WTC11 (cell line): ENCODE measurements around the gene TCF7. TPM values are rescaled to one million over a fixed set of nuclear protein-coding genes. Genes with fewer than 3 reads are reported as not detected.
A peak's percentile ranks its signal among the peaks of the same experiment; 100 is the strongest.

Experiments
- ATAC-seq: fragments of 200-7000 bp; cut with Tn5 transposase; 2 replicates; pipeline ENCODE4 v1.10.0; 2021; ENCODE audit warnings: mild to moderate bottlenecking, moderate library complexity
- CTCF ChIA-PET: fragments of 300-600 bp; sonication (Branson Sonifier 250); formaldehyde crosslinking; loops from one replicate; lab custom pipeline; 2021; ENCODE audit warnings: antibody characterized with exemption; lab: Charles Lee
- POLR2A ChIA-PET: fragments of 350-600 bp; sonication (Branson Sonifier 250); formaldehyde crosslinking; loops from one replicate; lab custom pipeline; 2021; ENCODE audit warnings: antibody characterized with exemption; lab: Charles Lee
- DNase-seq: peaks from one replicate; pipeline ENCODE4 v3.0.0; 2021; ENCODE audit warnings: low spot score
- H3K27ac Mint-ChIP-seq: 2 replicates; pipeline ENCODE4 v1.8.0; 2021; ENCODE audit warnings: mixed read lengths
- H3K27me3 Mint-ChIP-seq: 2 replicates; pipeline ENCODE4 v1.8.0; 2021; ENCODE audit warnings: low read depth, mild to moderate bottlenecking, moderate library complexity, mixed read lengths
- H3K36me3 Mint-ChIP-seq: 2 replicates; pipeline ENCODE4 v1.8.0; 2021; ENCODE audit warnings: mixed read lengths
- H3K4me1 Mint-ChIP-seq: 2 replicates; pipeline ENCODE4 v1.8.0; 2022; ENCODE audit warnings: mixed read lengths
- H3K4me3 Mint-ChIP-seq: 2 replicates; pipeline ENCODE4 v1.8.0; 2021; ENCODE audit warnings: mild to moderate bottlenecking, moderate library complexity, mixed read lengths
- H3K9me3 Mint-ChIP-seq: 2 replicates; pipeline ENCODE4 v1.8.0; 2021; ENCODE audit warnings: mixed read lengths
- AR ChIP-seq: fragments of 250-450 bp; sonication (Bioruptor Pico); IDR thresholded peaks from 2 replicates; pipeline ENCODE4 v1.9.0; 2021; ENCODE audit warnings: mild to moderate bottlenecking
- ATF1 ChIP-seq: sonication (generic); formaldehyde crosslinking; IDR thresholded peaks from 2 replicates; pipeline ENCODE4 v1.8.1; 2023; ENCODE audit warnings: mild to moderate bottlenecking, moderate library complexity, missing genetic modification reagents
- ATF2 ChIP-seq: sonication (generic); formaldehyde crosslinking; IDR thresholded peaks from 2 replicates; pipeline ENCODE4 v1.8.1; 2022; ENCODE audit warnings: low read depth, missing genetic modification reagents, borderline replicate concordance
- CDX4 ChIP-seq: fragments of 250-450 bp; sonication (Bioruptor Pico); IDR thresholded peaks from 2 replicates; pipeline ENCODE4 v1.9.0; 2021; ENCODE audit warnings: moderate library complexity, mild to moderate bottlenecking, inconsistent platforms, borderline replicate concordance
- FOXJ3 ChIP-seq: sonication (generic); formaldehyde crosslinking; IDR thresholded peaks from 2 replicates; pipeline ENCODE4 v1.9.0; 2021; ENCODE audit warnings: missing genetic modification reagents, mild to moderate bottlenecking, borderline replicate concordance
- FOXP4 ChIP-seq: sonication (generic); formaldehyde crosslinking; IDR thresholded peaks from 2 replicates; pipeline ENCODE4 v1.8.0; 2022; ENCODE audit warnings: mild to moderate bottlenecking, missing genetic modification reagents
- GABPB1 ChIP-seq: sonication (generic); formaldehyde crosslinking; IDR thresholded peaks from 2 replicates; pipeline ENCODE4 v1.8.1; 2023; ENCODE audit warnings: mild to moderate bottlenecking, missing genetic modification reagents
- GRHL2 ChIP-seq: fragments of 250-450 bp; sonication (Bioruptor Pico); IDR thresholded peaks from 2 replicates; pipeline ENCODE4 v1.8.0; 2022; ENCODE audit warnings: mild to moderate bottlenecking, moderate library complexity; ENCODE audit not compliant: insufficient replicate concordance, severe bottlenecking
- SMAD4 ChIP-seq: sonication (generic); formaldehyde crosslinking; IDR thresholded peaks from 2 replicates; pipeline ENCODE4 v1.8.0; 2022; ENCODE audit warnings: mild to moderate bottlenecking, missing genetic modification reagents
- ZNF232 ChIP-seq: sonication (generic); formaldehyde crosslinking; IDR thresholded peaks from 2 replicates; pipeline ENCODE4 v1.8.0; 2022; ENCODE audit warnings: mild to moderate bottlenecking, missing genetic modification reagents
- ZNF281 ChIP-seq: sonication (generic); formaldehyde crosslinking; IDR thresholded peaks from 2 replicates; pipeline ENCODE4 v1.8.0; 2023; ENCODE audit warnings: mild to moderate bottlenecking, missing genetic modification reagents
- ZNF317 ChIP-seq: sonication (generic); formaldehyde crosslinking; IDR thresholded peaks from 2 replicates; pipeline ENCODE4 v1.8.1; 2023; ENCODE audit warnings: low read depth, mild to moderate bottlenecking, moderate library complexity, missing genetic modification reagents, borderline replicate concordance
- ZNF416 ChIP-seq: fragments of 250-450 bp; sonication (Bioruptor Pico); IDR thresholded peaks from 2 replicates; pipeline ENCODE4 v1.9.0; 2021; ENCODE audit warnings: mild to moderate bottlenecking, inconsistent platforms
- ZNF423 ChIP-seq: fragments of 250-450 bp; sonication (Bioruptor Pico); IDR thresholded peaks from 2 replicates; pipeline ENCODE4 v2.1.2; 2022; ENCODE audit warnings: mild to moderate bottlenecking, moderate library complexity
- total RNA-seq: library from RNA; stranded (reverse); gene quantifications from 3 replicates; pipeline ENCODE4 v1.2.3, GENCODE V29; 2021

TCF7 gene
- total RNA-seq, 1 experiment from 2014 or later = 11.3 TPM

- no peak for DNase-seq
- ChIA-PET CTCF (interaction anchor here (1.1 to 5.1 kb wide), 2 partner anchors 105 to 110 kb away, joined by 3 to 46 read pairs; no protein-coding TSS in a partner anchor), POLR2A (no interaction called here)
- peaks cover 35% of the 10 kb centered on the region for H3K36me3 Mint-ChIP-seq
- no peak overlapping the region for H3K27ac Mint-ChIP-seq
- H3K9me3 Mint-ChIP-seq = no peaks in the 10 kb centered on the region
- H3K27me3 Mint-ChIP-seq = no peaks in the 10 kb centered on the region
- TF ChIP-seq ZNF317 (CRISPR knock-in tag) (no peak), ZNF281 (no peak), ZNF416 (CRISPR knock-in tag) (no peak)
- H3K4me3 Mint-ChIP-seq = no peak overlapping the region
- no peak for ATAC-seq
- no peaks in the 10 kb centered on the region for H3K4me1 Mint-ChIP-seq
These were observed 34.6 kb downstream of the TCF7 start for GRCh38 chr5:134148986-134149539.

- H3K36me3 Mint-ChIP-seq = peaks cover 30% of the 10 kb centered on the region
- H3K27ac Mint-ChIP-seq = 0 out of 2 replicates have a peak overlapping the region, but pooled peaks have one; percentile 14
- H3K4me3 Mint-ChIP-seq = no peak overlapping the region
These were observed 35.3 kb downstream of the TCF7 start for GRCh38 chr5:134149571-134150303.

GRCh38 chr5:134151723-134152122 lies 37.2 kb downstream of the TCF7 start:
- ATAC-seq = no peak
- CTCF ChIA-PET = interaction anchor here (1.9 to 3.5 kb wide), 2 partner anchors 11 to 112 kb away, joined by 9 to 16 read pairs; no protein-coding TSS in a partner anchor
- Mint-ChIP-seq H3K9me3 (no peaks in the 10 kb centered on the region), H3K4me3 (no peak overlapping the region), H3K36me3 (peaks cover 35% of the 10 kb centered on the region), H3K27ac (0 out of 2 replicates have a peak overlapping the region, but pooled peaks have one; percentile 38), H3K27me3 (no peaks in the 10 kb centered on the region), H3K4me1 (no peaks in the 10 kb centered on the region)
- no peak for DNase-seq
- POLR2A ChIA-PET = interaction anchor here (0.5 kb wide), 1 partner anchor 436 kb away, joined by 3 read pairs; no protein-coding TSS in a partner anchor
- TF ChIP-seq ZNF281 (no peak), ZNF232 (CRISPR knock-in tag) (no peak), ATF2 (CRISPR knock-in tag) (no peak), AR (no peak), GRHL2 (CRISPR knock-in tag) (no peak), CDX4 (CRISPR knock-in tag) (no peak), FOXJ3 (CRISPR knock-in tag) (no peak), ATF1 (CRISPR knock-in tag) (no peak), SMAD4 (CRISPR knock-in tag) (no peak), ZNF423 (CRISPR knock-in tag) (no peak)

More at GRCh38 chr5:134149571-134150303, 35.3 kb downstream of the TCF7 start:
- DNase-seq (no peak), ATAC-seq (no peak)
- POLR2A ChIA-PET = interaction anchor here (1.4 kb wide), 1 partner anchor 9 kb away, joined by 3 read pairs; no protein-coding TSS in a partner anchor
- Mint-ChIP-seq H3K9me3 (no peaks in the 10 kb centered on the region), H3K4me1 (no peaks in the 10 kb centered on the region), H3K27me3 (no peaks in the 10 kb centered on the region)
- TF ChIP-seq GABPB1 (CRISPR knock-in tag) (peak; percentile 67; the same call in 1 of the 2 replicates), FOXP4 (CRISPR knock-in tag) (no peak)
- CTCF ChIA-PET = interaction anchor here (1.0 to 5.1 kb wide), 4 partner anchors 110 to 437 kb away, joined by 3 to 46 read pairs (median 7); no protein-coding TSS in a partner anchor
